Thymus (tissue), 2 donors: ENCODE measurements around the gene OVCA2. TPM values are rescaled to one million over a fixed set of nuclear protein-coding genes. Genes with fewer than 3 reads are reported as not detected.

ENCODE experiments used
- polyA plus RNA-seq: library from polyadenylated mRNA; stranded (reverse); fragments of 200-250 nt; gene quantifications from one replicate; pipeline ENCODE4 v1.2.3, GENCODE V29; 2013
- total RNA-seq: library from RNA; stranded (reverse); fragments of 120-200 nt; gene quantifications from one replicate; pipeline ENCODE4 v1.2.4, GENCODE V29; 2013
- donor health status: healthy.

Gene OVCA2
- total and polyA plus RNA-seq, 2 donors, result 39.8 to 81.8 TPM

Other genes with a start within 250 kb of the OVCA2 start
- 7.0 TPM for gene SMYD4, start 212.1 kb upstream of the OVCA2 start, total RNA-seq
- gene SMYD4, start 212.1 kb upstream of the OVCA2 start, polyA plus RNA-seq, result 8.1 TPM
- gene RPA1, start 212.0 kb upstream of the OVCA2 start, total RNA-seq, result 33.9 TPM
- 33.0 TPM for gene RPA1, start 212.0 kb upstream of the OVCA2 start, polyA plus RNA-seq
- 0.52 TPM for gene RTN4RL1, start 16.7 kb upstream of the OVCA2 start, total RNA-seq
- gene RTN4RL1, start 16.7 kb upstream of the OVCA2 start, polyA plus RNA-seq, result 0.68 TPM
- gene DPH1, start 11.9 kb upstream of the OVCA2 start, total RNA-seq, result 16.5 TPM
- gene DPH1, start 11.9 kb upstream of the OVCA2 start, polyA plus RNA-seq, result 26.4 TPM
- gene HIC1, start 13.1 kb downstream of the OVCA2 start, total RNA-seq, result 11.8 TPM
- gene HIC1, start 13.1 kb downstream of the OVCA2 start, polyA plus RNA-seq, result 4.2 TPM